ENCODE measurements around the gene TTC9.

DNA sequence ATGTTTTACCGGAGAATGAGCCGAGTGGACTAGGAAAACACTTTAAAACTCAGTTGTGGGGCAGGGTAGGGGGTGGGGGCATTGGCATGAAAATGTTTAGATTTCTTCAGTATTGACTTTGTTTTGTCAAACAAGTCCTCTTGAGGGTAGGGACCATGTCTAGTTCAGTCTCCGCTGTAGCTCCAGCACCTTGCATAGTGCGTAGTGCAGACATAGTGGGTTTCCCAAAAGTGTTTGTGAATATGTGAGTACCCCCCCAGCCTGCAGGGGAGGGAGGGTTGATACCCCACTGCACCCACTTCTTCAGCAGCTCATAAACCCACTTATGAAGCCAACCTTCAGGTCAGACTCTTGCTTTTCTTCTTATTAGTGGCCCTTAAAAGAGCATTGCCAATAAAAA lies 71.4 kb downstream of the TTC9 start:
- TF ChIP-seq, protein P1, sequence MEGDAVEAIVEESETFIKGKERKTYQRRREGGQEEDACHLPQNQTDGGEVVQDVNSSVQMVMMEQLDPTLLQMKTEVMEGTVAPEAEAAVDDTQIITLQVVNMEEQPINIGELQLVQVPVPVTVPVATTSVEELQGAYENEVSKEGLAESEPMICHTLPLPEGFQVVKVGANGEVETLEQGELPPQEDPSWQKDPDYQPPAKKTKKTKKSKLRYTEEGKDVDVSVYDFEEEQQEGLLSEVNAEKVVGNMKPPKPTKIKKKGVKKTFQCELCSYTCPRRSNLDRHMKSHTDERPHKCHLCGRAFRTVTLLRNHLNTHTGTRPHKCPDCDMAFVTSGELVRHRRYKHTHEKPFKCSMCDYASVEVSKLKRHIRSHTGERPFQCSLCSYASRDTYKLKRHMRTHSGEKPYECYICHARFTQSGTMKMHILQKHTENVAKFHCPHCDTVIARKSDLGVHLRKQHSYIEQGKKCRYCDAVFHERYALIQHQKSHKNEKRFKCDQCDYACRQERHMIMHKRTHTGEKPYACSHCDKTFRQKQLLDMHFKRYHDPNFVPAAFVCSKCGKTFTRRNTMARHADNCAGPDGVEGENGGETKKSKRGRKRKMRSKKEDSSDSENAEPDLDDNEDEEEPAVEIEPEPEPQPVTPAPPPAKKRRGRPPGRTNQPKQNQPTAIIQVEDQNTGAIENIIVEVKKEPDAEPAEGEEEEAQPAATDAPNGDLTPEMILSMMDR (IDR thresholded peaks at IDR 0.05; ENCODE audit: insufficient read depth, low read length, poor library complexity, severe bottlenecking) = no peak
- no peak for TF ChIP-seq EZH2phosphoT487 (conservative IDR thresholded peaks at IDR 0.05; ENCODE audit: low read length)
